HG02759 (cell line): Measurements from ENCODE around the gene FREY1.
A peak's percentile ranks its signal among the peaks of the same experiment; 100 is the strongest.

Experiments
- ATAC-seq: cut with Tn5 transposase; IDR thresholded peaks from one replicate; pipeline ENCODE4 v1.9.1; 2021; ENCODE audit warnings: mild to moderate bottlenecking, moderate library complexity; ENCODE audit not compliant: unreplicated experiment

FREY1 gene

DNA sequence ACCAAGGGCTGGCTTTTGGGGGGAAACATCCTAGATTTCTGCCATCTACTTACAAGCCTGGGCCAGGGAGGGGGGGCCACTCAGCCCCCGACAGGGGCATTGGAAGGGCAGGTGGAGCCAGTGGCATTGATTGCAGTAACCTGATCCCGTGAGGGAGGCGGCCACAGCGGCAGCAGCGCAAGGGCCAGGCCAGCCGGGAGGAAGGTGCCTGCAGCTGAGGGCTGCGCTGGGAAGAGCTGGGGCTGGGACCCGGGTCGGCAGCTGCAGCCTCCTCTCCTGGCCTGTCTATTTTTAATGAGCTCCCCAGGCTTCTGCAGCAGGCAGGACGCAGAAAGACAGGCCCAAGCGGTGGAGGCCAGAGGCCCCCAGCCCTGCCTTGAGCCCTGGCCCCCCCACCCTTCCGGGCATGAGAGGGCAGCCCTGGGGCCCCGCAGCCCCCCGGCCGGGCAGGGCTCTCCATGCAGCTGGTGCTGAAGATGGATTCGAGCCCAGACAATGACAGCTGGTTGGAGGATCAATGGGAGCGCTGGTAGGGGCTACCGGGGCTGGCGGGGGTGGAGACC, 10.6 kb downstream of the FREY1 start:
- ATAC-seq: no peak

GRCh38 chr11:45895553-45896259, 11.4 kb downstream of the FREY1 start:
- ATAC-seq: no peak

- ATAC-seq: no peak
These were observed 12.4 kb downstream of the FREY1 start for GRCh38 chr11:45894555-45895247.

DNA sequence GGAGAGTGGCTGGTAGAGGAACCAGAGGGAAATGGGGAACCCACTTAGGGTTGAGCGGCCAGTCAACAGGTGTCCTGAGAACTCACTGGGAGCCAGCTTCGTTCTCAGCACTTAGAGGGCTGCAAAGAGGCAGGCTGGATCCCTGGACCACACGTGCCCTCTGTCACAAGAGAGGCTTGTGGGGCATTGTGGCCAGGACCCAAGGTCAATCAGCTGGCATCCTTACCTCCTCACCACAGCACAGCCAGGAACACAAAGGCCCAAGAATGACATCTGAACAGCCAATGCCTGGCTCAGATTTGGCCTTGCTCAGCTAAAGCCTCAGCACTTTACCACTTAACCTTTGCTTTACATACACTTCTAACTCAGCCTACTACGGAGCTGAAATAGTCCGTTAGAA, 14.2 kb downstream of the FREY1 start:
- no peak for ATAC-seq

GRCh38 chr11:45890886-45891550, 16.1 kb downstream of the FREY1 start:
- no peak for ATAC-seq

GRCh38 chr11:45889966-45890365, 17.1 kb downstream of the FREY1 start:
- ATAC-seq: no peak

- ATAC-seq: no peak
These were observed 17.5 kb downstream of the FREY1 start for GRCh38 chr11:45889555-45889954.

- no peak for ATAC-seq
These were observed 19.5 kb downstream of the FREY1 start for GRCh38 chr11:45887587-45887986.

DNA sequence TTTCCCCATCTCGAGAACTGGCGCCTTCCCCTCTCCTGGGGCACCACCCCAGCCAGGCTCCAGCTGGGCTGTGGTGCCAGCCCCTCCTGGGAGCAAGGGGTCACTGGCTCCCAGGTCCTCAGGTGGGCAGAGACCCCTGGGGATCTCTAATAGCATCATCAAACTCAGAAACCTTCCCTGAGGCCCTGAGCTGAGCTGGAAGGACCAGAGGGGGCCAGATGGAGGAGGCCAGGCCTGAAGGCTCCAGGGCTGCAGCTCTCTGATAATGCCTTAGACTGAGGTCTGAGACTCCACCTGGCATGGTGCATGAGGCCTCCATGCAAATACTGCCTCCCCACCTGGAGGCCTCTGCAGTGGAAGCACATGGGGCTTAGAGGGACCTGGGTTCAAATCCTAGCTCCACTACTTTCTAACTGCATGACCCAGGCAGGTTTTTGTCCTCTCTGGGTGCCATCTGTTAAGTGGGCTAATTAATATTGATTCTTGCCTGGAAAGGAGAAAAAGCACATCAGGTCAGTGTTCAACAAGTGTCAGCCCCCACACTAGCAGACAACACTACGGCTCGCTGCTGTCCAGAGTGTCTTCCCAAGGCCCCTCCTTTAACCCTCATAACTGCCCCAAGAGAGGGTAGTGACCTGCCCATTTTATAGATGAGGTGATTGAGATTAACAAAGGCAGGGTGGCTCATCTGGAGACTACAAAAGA, 20.1 kb downstream of the FREY1 start:
- ATAC-seq: no peak

- no peak for ATAC-seq
These were observed 20.9 kb downstream of the FREY1 start for GRCh38 chr11:45885921-45886721.

DNA sequence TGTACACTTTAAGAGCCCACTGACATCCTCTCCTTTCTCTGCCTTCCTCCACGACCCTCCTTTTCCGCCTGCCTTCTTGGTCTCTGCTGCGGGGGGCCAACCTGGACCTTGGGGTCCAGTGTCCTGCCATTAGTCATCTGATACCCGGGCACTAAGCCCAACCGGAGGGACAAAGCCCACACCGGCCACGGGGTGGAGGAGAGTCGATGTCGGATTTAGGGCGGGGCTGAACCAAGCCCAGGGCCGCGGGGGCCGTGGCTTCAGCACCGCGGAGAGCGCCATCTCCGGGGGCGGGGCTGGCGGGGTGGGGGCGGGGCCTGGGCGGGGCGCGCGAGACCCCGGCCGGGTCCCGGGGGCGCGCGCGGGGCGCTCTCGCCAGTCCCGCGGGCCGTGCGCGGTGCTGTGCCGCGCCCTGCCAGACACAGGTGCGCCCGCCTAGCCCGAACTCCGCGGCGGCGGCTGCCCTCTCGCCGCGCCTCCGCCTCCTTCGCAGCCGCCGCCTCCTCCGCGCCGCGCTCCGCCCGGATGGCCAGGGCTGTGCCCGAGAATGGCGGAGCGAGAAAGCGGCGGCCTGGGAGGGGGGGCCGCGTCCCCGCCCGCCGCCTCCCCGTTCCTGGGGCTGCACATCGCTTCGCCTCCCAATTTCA, 21.7 kb downstream of the FREY1 start, which contains the start of gene MAPK8IP1:
Gene MAPK8IP1 (plus strand): TSS at position 378 of the 647 bp plus-strand sequence. CDS start 170 bp downstream, at position 548.
- peak; percentile 76 for ATAC-seq

DNA sequence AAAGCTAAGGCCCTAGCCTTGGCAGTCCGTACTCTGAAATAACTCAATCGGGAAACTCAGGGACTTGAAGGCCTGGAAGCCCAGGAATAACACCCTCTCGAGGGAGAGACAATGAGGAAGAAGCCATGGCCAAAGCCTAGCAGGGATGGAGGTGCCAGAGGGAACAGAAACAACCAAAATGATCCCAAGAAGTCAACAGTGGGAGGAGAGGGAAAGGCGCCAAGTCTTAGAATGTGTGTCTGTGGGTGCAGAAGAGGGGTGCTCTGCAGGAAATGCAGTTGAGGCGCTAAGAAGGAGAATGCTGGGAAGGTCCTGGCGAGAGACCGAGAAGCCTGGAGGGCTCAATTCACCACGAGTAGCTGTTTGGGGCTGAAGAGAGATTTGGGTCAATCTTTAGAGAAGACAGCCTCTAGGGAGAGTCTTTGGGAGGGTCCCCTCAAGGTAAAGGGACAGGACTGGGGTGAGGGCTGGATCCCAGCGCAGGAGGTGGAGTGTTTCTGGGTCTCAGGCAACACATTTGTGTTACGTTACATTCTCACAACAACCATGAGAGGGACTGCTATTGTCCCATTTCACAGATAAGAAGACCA, 22.4 kb downstream of the FREY1 start:
- no peak for ATAC-seq

DNA sequence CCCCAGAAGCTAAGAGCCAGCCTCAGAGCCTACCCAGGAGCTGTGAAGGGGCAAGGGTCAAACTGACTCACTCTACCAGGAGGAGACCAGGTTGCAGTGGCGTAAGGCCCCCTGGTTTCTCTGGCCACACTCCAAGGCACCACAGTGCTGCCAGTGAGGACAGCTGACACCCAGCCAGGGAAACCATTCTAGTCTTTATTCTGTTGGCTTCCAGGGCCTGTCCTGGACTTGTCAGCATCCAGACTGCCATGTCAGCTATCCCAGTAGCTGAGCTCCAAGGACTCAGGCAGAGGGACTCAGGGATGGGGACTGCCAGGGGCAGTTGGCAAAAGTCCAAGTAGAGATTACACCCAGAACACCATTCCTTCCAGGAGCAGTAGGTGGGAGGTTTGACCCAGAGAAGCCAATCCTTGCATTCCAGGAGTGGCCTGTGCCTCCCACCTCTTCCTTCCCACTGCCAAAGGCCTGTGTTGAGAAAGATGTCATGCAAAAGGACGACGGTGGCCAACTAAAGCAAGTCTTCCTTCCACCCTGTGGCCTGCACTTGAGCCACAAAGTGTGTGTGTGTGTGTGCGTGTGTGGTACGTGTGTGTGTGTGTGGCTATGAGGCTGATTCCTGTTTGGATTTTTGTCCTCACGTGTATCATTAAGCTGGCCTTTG, 25.2 kb downstream of the FREY1 start:
- no peak for ATAC-seq

DNA sequence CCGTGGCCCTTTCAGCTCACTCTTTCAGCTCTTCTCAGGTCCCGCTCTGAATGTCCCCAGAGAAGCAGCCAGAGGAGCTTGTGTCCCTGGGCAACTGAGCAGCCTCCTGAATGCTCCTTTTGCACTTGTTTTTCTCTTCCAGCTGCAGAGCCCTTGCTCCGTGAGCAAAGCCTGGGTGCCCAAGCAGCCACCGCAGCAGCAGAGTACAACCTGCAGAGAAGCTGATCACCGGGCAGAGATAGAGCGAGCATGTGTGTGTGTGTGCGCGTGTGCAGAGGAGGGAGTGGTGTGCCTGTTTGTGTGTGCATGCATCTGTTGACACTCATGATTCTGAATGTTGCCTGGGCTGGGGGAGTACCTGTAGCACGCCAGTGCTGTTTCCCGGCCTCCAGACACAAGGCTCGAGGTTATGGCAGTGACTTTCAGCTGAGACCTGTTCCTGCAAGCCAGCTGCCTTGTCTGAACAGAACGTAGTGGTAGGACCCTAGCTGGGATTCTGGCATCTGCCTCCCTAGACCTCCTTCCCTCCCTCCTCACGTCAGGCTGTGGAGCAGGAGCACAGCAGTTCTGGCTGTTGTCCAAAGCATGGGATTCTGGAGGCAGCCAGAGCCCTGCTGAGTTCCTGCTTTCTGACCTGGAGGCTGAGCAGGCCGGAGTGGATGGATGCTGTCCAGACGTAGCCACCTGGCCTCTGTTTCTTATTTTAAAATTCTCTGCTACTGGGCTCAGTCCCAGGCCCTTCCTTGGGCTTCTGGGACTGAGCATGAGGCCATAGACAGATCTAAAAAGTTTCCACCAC, 26.1 kb downstream of the FREY1 start:
- no peak for ATAC-seq

GRCh38 chr11:45879803-45880686, 27.0 kb downstream of the FREY1 start:
- no peak for ATAC-seq

GRCh38 chr11:45877845-45878244, 29.2 kb downstream of the FREY1 start:
- no peak for ATAC-seq

DNA sequence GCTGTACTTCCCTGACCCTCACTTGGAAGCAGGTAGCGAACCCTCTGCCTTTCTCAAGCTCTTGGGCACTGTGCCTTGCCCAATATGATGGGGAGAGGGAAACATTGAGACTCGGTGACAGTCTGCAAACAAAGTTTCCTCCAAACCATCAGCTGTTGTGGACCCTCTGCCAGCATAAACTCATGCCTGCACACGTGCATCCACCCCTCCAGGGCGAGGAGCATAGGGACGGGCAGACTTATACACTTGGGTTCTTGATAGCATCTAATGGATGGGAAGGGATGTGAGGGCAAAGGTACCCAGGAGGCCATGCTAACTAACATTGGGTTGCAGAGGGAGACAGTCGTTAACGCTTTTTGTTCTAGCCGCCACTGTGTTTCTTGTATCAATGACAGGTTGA, 29.9 kb downstream of the FREY1 start:
- no peak for ATAC-seq
